Memory B cell (primary cell): ENCODE data around the gene MTFMT.

Source experiments
- ATAC-seq: fragments of 150-1000 bp; cut with Tn5 transposase; 2 replicates; pipeline ENCODE4 v1.10.0; 2021; ENCODE audit warnings: low read depth, mild to moderate bottlenecking, moderate library complexity
- DNase-seq, 2 donors: peaks; one replicate each; pipeline ENCODE4 v3.0.0; 2022; ENCODE audit warnings: low spot score in 2 of 2
- H3K27ac Mint-ChIP-seq: one replicate; pipeline ENCODE4 v1.8.0; 2022; ENCODE audit warnings: mild to moderate bottlenecking, moderate library complexity, mixed read lengths
- H3K27me3 Mint-ChIP-seq: one replicate; pipeline ENCODE4 v1.8.0; 2022; ENCODE audit warnings: mixed read lengths
- H3K36me3 Mint-ChIP-seq: one replicate; pipeline ENCODE4 v1.8.0; 2022; ENCODE audit warnings: mild to moderate bottlenecking, mixed read lengths
- H3K4me1 Mint-ChIP-seq: one replicate; pipeline ENCODE4 v1.8.0; 2022; ENCODE audit warnings: mixed read lengths
- H3K4me3 Mint-ChIP-seq: one replicate; pipeline ENCODE4 v1.8.0; 2022; ENCODE audit warnings: mild to moderate bottlenecking, moderate library complexity, mixed read lengths
- H3K9me3 Mint-ChIP-seq: one replicate; pipeline ENCODE4 v1.8.0; 2022; ENCODE audit warnings: mixed read lengths

Gene MTFMT

GRCh38 chr15:64970698-64971097 lies 58.7 kb downstream of the MTFMT start:
- Mint-ChIP-seq H3K27ac (no peak overlapping the region), H3K36me3 (peaks cover 25% of the 10 kb centered on the region), H3K4me1 (no peaks in the 10 kb centered on the region), H3K9me3 (no peaks in the 10 kb centered on the region), H3K27me3 (no peaks in the 10 kb centered on the region), H3K4me3 (no peak overlapping the region)
- no peak for ATAC-seq
- DNase-seq, result no peak

DNA sequence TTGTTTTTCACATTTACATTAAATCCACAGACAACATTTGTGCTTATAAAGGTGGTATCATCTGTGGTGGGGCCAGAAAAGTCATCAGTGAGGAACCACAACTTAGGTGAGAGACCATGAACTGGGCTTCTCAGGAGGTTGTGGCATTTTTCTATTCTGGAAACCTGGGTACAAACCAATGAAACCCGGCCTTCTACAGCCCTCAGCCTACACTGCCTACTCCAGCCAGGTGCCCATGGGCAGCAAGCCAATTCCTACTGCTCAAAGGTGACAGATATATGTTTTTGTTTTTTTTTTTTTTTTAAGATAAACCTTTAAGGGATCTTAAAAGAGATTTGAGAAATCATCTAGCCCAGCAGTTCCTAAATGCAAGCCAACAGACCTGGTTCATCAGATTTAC lies 60.0 kb downstream of the MTFMT start:
- Mint-ChIP-seq H3K36me3 (peaks cover 34% of the 10 kb centered on the region), H3K4me3 (no peak overlapping the region), H3K27me3 (no peaks in the 10 kb centered on the region), H3K27ac (no peak overlapping the region), H3K9me3 (no peaks in the 10 kb centered on the region), H3K4me1 (no peaks in the 10 kb centered on the region)
- DNase-seq (no peak), ATAC-seq (no peak)

DNA sequence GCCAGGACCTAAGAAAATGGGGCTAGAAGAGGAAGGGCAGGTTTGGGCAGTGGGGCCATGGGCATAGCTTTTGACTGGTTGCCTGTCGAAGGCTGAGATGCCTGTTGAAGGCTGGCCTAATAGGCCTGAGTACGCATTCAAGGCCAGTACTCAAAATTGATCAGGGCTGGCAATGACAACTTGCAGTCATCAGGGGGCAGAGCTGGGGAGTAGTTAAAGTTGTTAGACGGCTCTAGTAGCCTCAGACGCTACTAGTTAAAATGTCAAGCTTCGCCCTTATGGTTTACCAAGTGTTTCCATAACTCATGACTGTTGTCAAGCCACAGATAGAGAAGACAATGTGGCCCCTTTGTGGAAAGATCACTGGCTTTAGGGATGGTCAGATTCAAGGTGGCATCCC lies 68.4 kb downstream of the MTFMT start:
- no peaks in the 10 kb centered on the region for H3K27me3 Mint-ChIP-seq

DNA sequence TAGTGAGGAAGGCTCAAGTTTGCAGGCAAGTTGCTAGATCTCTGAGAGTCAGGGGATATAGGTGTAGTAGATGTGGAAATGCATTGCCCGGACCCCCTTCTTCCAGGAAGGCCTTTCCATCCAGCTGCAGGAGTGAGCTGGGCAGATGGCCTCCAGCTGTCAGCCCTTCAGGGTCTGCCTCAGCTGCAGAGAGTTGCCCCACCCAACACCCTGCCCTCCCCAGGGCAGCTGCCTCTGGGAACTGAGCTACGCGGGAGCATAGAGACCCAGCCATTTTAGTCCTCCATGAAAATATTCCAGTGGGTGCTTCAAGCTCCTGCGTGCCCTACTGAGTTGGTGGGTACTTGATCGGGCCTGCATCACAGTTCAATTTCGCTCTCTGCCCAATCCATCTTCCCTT lies 69.3 kb downstream of the MTFMT start:
- no peak overlapping the region for H3K4me3 Mint-ChIP-seq
- no peaks in the 10 kb centered on the region for H3K9me3 Mint-ChIP-seq
- peaks cover 39% of the 10 kb centered on the region for H3K36me3 Mint-ChIP-seq
- DNase-seq (no peak), ATAC-seq (no peak)
- H3K27ac Mint-ChIP-seq, result no peak overlapping the region
- no peaks in the 10 kb centered on the region for H3K4me1 Mint-ChIP-seq
- H3K27me3 Mint-ChIP-seq, result no peaks in the 10 kb centered on the region

More for the DNA sequence above, 68.4 kb downstream of the MTFMT start:
- no peak for DNase-seq
- no peak overlapping the region for H3K27ac Mint-ChIP-seq
- H3K9me3 Mint-ChIP-seq, result no peaks in the 10 kb centered on the region
- no peak for ATAC-seq
- H3K36me3 Mint-ChIP-seq, result peaks cover 40% of the 10 kb centered on the region
- no peaks in the 10 kb centered on the region for H3K4me1 Mint-ChIP-seq
- H3K4me3 Mint-ChIP-seq, result no peak overlapping the region

- H3K27me3 Mint-ChIP-seq, result no peaks in the 10 kb centered on the region
- H3K4me3 Mint-ChIP-seq, result no peak overlapping the region
- peaks cover 37% of the 10 kb centered on the region for H3K36me3 Mint-ChIP-seq
- DNase-seq (no peak), ATAC-seq (no peak)
- peaks cover 8% of the 10 kb centered on the region for H3K9me3 Mint-ChIP-seq
- no peak overlapping the region for H3K27ac Mint-ChIP-seq
- peaks cover 9% of the 10 kb centered on the region for H3K4me1 Mint-ChIP-seq
Measured at GRCh38 chr15:64959128-64959527, 70.3 kb downstream of the MTFMT start.

DNA sequence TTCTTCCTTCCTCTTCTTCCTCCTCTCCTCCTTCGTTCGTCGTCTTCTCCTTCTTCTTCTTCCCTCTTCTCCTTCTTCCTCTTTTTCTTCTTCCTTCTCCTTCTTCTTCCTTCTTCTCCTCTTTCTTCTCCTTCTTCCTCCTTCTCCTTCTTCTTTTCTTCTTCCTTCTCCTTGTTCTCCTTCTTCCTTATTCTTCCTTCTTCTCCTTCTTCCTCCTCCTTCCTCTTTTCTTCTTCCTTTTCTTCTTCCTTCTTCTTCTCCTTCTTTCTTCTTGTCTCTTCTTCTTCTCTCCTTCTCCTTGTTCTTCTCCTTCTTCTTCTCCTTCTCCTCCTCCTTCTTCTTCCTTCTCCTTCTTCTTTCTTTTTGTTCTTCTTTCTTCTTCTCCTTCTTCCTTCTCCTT lies 75.0 kb downstream of the MTFMT start:
- Mint-ChIP-seq H3K9me3 (peaks cover 34% of the 10 kb centered on the region), H3K36me3 (peaks cover 30% of the 10 kb centered on the region), H3K27ac (peak overlapping the region; percentile 90), H3K4me1 (peaks cover 40% of the 10 kb centered on the region), H3K27me3 (no peaks in the 10 kb centered on the region), H3K4me3 (peak overlapping the region; percentile 27)
- DNase-seq (no peak), ATAC-seq (no peak)

DNA sequence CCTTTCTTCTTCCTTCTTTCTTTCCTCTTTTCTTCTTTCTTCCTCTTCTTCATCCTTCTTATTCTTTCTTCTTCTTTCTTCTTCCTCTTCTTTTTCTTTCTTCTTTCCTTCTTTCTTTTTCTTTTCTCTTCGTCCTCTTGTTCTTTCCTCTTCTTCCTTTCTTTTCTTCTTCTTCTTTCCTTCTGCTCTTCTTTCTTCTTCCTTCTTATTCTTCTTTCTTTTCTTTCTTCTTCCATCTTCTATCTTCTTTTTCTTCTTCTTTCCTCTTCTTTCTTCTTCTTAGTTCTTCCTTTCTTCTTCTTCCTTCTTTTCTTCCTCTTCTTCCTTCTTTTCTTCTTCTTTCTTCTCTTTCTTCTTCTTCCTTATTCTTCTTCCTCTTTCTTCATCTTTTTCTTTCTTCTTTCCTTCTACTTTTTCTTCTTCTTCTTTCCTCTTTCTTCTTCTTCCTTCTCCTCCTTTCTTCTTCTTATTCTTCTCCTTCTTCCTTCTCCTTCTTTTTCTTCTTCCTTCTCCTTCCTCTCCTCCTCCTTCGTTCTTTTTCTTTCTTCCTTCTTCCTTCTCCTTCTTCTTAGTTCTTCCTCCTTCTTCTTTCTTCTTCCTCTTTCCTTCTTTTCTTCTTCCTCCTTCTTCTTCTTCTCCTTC lies 77.5 kb downstream of the MTFMT start:
- no peak for DNase-seq
- Mint-ChIP-seq H3K27me3 (no peaks in the 10 kb centered on the region), H3K4me1 (peaks cover 40% of the 10 kb centered on the region), H3K27ac (peak overlapping the region; percentile 90), H3K9me3 (peaks cover 34% of the 10 kb centered on the region), H3K36me3 (peaks cover 20% of the 10 kb centered on the region), H3K4me3 (peak overlapping the region; percentile 37)
- no peak for ATAC-seq
